Stimulated activated CD8-positive, alpha-beta memory T cell treated with anti-CD3 and anti-CD28 coated beads, Interleukin-15, amount 100 ng/mL, for 4 hours (primary cell): ENCODE data around the gene AURKB.
A peak's percentile ranks its signal among the peaks of the same experiment; 100 is the strongest.

Experiments used
- DNase-seq, 2 donors: peaks; one replicate each; pipeline ENCODE4 v3.0.0-alpha.2; 2020; ENCODE audit warnings: low read depth in 2 of 2

The AURKB gene

DNA sequence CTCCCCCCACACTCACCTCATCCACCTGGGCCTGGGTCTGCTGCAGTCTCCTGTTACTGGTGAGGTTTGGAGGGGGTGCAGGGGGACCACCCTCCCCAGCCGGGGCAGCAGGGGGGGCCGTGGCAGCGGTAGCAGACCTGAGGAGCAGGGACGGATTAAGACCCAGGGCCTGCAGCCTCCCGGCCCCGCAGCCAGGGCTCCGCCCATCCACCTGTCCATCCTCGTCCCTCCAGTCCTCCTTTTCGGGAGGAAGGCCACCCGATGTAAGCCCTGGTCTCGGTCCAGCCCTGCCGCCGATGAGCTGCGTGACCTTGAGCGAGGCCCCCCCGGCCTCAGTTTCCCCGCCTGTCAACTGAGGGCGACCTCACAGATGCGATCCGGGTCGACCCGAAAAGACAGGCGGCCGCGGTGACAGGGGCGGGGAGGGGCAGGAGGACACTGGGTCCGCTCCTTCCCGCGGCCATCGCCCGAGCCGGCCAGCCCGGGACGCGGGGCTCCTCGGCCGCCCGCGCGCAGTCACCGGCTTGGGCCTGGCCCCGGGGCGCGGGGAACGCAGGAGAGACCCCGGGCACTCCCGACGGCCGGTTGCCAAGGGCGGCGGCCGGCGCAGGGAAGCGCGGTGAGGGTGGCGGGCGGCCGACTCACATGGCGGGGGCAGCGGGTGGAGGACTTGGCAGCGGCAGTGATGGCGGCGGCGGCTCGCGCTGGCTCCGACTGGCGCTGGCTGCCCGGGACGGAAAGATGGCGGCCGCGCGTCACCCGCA, 48.0 kb downstream of the AURKB start, which contains the start of gene VAMP2:
Gene VAMP2, minus strand, starts transcription at position 716 of the 764 bp plus-strand sequence. Its CDS starts 69 bp downstream, at position 647.
- DNase-seq: peak; percentile 64 to 68

DNA sequence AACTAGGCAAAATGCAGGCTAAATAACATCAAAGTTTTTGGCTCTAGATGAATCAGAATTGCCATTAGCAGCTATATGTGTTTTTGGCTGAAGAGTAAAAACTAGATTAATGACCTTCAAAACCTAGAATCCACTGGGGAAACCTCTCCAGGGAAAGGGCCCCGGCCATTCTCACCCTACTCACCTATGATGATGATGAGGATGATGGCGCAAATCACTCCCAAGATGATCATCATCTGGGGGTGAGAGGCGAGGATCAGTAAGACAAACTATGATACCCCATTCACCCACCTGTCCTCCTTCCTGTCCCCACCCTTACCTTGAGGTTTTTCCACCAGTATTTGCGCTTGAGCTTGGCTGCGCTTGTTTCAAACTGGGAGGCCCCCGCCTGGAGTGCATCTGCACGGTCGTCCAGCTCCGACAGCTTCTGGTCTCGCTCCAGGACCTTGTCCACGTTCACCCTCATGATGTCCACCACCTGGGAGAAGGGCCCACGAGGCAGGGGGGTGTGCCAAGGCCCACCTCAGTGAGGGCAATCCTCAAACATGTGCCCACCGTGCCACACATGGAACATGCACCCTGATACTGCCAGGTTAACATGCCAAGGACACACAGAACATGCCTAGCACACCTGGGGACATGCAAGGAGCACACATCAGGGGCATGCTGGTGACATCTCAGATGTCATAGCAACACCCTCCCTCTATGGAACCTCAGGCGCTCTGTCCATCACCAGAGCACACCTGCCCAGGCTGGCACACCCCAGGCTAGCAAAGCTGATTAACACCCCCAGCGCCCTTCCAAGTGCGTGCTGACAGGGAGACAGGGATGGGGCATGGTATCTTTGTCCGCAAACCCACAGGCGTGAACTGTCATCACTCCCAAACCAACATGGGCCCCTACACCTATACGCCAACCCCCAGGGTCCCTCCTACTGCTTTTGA, 48.8 kb downstream of the AURKB start:
- no peak for DNase-seq

DNA sequence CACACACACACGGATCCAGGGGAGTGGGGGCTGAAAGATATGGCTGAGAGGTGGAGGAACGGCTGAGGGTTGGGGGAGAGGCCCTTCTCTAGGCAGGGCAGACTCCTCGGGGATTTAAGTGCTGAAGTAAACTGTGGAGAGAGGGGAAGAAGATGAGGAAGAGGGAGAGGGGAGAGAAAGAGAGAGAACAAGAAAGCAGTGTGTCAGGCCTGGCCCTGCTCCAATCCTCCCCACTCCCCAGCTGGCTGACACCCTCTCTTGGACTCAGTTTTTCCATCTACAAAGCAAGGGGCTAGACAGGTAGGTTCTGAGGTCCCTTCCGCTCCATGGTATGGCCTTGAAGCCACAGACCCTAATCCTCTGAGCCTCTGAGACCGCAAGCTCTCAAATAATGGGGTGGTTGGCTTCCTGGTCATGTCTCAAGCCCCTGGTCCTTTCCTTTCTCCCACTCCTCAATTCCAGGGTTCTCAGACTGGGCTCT, 49.6 kb downstream of the AURKB start:
- DNase-seq: no peak

DNA sequence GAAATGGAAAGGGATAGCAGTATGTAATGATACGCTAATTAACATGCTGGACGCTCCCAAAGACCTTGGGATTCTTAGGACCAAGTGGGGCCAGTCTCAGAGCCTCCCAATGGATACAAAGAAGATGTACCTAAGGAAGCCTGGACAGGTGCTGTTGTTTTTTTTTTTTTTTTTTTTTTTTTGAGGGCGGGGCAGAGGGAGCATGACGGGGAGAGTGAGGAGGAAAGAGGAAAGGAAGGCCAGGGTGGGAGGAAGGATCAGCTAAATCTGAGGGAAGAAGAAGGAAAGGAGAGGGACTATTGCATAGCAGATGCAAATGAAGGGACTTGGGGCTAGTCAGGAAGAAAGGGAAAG, 50.2 kb downstream of the AURKB start:
- no peak for DNase-seq

DNA sequence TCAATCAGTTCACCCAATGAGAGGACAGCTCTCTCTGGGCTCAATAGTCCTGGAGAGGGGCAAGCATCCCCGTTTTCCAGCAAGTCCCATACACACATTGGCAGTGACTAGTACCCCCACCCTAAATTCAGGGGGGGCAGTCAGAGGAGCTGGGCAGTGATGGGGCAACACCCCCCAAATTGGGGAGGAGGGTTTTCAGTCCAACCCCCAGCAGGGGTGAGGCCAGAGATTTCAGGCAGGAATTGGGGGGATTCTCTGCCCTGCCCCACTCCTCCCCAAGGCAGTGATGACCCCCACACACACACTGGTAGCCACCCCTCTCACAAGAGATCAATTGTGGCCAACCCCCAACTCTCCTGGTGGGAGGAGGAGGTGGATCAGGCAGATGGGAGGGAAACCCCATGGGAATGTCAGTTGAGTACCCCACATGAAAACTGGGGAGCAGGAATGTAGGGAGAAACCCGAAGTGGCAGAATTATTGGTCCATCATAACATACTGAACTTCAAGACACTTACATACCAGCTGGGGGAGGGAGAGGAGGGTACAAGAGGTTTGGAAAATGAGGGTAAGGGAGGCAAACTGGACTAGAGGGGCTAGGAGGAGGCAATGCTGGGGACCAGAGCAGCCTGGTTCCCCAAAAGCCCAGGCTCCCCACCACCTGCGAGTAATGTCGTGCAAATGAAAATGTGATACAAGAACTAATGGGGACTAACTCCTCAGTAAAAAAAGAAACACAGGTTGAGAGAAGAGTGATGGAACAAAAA, 50.7 kb downstream of the AURKB start:
- DNase-seq: no peak

DNA sequence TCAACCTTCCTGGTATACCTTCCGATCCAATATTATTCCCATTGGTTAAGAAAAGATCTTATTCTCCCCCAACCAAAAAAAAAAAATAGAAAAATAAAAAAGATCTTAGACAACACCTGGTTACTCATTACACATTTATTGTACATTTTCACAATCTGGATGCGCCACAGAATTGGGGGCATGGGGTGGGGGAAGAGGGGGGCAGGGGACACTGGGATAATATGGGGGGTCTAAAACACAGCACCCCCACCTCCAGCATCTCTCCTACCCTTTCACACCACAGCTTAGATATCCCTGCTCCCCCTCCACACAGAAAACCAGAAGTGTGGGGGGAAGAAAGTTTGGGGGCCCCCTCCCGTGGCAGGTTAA, 51.4 kb downstream of the AURKB start:
- DNase-seq: no peak

DNA sequence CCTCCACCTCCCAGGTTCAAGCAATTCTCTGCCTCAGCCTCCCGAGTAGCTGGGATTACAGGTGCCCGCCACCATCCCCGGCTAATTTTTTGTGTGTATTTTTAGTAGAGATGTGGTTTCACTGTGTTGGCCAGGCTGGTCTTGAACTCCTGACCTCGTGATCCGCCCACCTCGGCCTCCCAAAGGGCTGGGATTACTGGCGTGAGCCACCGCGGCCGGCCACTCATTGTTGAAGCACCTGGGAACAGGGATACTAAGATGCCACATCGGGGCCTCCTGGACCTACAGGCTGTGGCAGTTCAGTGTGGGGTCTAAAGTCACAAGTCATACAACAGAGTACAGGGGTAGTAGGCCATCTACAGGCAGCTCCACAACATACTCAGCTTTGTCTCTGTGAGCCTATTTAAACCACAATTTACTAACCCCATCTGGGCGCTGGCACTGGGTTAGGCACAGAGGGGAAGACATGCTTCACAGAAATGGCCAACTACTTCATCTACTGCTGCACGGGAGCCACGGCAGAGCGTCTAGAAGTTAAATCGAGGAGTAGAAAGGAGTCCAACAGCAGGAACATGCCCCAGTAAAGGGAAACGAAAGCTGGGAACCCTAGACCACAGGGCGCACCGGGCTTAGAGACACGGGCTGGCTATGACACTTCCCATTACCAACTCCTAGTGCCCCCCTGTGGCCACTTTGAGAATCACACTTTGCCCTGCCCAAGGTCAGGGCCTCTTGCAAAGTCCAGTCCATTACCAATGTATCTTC, 51.9 kb downstream of the AURKB start:
- peak; percentile 55 to 78 for DNase-seq

DNA sequence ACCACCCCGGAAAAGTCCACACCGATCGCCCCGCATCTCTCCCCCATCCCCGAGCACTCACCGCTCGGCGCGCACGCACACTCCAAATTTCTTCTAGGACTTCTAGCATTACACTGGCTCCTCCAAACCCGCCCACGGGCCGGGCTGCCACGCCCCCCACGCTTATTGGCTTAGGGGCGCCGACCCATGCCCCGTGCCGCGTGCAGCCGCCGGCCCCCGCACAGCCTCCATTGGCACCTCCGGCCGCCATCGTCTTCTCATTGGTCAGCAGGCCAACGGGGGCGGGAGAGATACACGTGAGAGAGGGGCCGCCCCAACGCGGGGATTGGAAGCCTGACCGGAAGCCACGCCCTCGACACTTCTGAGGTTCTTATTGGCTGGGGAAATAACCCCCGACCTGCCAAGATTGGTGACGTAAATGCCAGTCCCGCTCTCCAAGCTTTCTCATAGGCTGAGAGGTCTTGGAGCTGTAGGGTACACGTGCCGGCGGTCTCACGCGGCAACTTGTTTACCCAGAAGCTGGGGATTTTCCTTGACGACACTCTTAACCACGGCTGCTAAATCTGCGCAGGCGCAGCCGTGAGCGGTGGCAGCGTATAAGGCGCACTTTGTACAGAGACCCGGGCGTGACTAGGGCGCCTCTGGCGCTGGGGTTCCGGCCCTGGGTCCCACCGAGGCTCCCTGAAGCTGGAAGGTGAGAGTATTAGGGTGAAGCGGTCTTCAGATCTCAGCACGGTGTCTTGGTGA, 54.0 kb downstream of the AURKB start:
- DNase-seq: peak; percentile 100

DNA sequence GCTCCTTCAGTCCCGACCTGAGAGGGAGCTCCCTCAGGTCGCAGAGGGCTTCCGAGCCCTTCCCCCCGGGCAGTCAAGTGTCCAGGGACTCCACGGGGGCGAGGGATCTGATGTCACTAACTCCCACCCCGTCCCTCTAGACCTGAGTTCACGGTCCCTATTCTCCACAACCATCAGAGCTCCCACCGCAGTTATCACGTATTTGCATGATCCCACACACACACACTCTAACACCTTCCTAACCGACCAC, 54.5 kb downstream of the AURKB start:
- no peak for DNase-seq

DNA sequence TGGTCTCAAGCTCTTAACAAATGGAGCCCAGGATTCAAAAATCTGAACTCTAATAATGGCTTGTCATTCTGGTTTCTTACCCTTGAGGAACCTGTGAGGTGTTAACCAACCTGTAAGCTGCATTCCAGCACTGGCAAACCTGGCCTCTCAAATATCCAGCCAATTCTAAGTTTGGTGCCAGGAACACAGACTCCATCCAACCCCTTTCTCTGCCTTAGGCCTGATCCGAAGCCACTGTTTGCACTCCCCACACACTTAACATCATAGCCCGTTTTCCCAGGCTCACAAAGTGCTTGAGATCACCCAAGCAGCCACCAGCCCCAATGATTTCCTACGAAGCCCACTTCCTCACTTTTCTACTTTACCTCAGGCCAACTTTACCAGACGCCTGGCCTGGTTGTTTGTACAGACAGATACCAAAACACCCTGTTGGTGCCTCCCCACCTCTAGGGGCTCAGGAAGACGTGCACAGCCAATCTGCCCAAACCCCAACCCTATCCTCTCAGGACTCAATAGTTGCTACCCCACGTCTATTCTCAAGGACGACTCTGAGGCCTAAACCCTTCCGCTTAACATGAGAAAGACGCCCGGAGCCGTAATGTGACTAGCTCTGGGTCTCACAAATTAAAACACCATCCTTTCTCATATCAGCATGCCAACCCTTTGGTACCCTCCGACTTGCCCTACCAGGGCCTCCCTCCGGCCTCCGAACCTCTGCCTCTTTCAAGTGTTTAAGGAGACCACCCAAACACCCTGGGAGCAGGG, 55.0 kb downstream of the AURKB start:
- no peak for DNase-seq
